ENCODE data around the gene TBCCD1.

DNA sequence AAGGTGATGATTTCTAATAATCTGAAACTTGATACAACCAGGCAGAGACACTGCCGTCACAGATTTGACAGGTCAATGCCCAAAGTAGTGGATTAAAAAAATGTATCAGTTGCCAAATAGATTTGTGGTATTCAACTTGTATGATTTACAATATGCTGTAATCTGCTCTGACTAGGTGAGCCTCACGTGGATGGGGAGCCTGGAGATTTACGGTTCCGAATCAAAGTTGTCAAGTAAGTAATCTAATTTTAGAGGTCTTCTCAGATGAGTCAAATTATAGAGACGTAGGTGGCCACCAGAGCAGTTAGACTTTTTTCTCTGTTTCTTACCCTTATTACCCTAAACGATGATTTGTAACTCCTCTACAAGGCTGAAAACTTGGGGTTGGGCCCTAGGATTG lies 15.4 kb upstream of the TBCCD1 start:
- no peak for TF ChIP-seq CTCF (IDR thresholded peaks at IDR 0.05)
- TF ChIP-seq POLR2A (IDR thresholded peaks at IDR 0.05) = no peak
